Hindlimb muscle (tissue), 1 donor: ENCODE measurements around the gene TEC. TPM values are rescaled to one million over a fixed set of nuclear protein-coding genes. Genes with fewer than 3 reads are reported as not detected.

Source experiments
- polyA plus RNA-seq: library from polyadenylated mRNA; unstranded; fragments of 120-200 nt; gene quantifications from one replicate; pipeline ENCODE4 v1.2.1, GENCODE V29; 2013; ENCODE audit not compliant: insufficient read length

Gene TEC
- polyA plus RNA-seq, 1 donor: 0.49 TPM

Other genes with a start within 250 kb of the TEC start
- 0.65 TPM for gene TXK, start 135.6 kb downstream of the TEC start, polyA plus RNA-seq
- 61.5 TPM for gene SLAIN2, start 71.7 kb upstream of the TEC start, polyA plus RNA-seq
- 1.0 TPM for gene SLC10A4, start 213.5 kb upstream of the TEC start, polyA plus RNA-seq
- not detected for gene ZAR1, start 220.4 kb upstream of the TEC start, polyA plus RNA-seq